ENCODE measurements around the gene APOA1.

GRCh38 chr11:116800610-116801009 lies 36.8 kb downstream of the APOA1 start:
- TF ChIP-seq SP1 (IDR thresholded peaks at IDR 0.05): no peak
- no peak for TF ChIP-seq HDGF (IDR thresholded peaks at IDR 0.05; ENCODE audit: borderline replicate concordance)
- TF ChIP-seq BHLHE40 (IDR thresholded peaks at IDR 0.05; ENCODE audit: borderline replicate concordance): no peak
- TF ChIP-seq LEF1 (IDR thresholded peaks at IDR 0.05; ENCODE audit: borderline replicate concordance): no peak
- TF ChIP-seq TARDBP (IDR thresholded peaks at IDR 0.05): no peak
- TF ChIP-seq NFRKB (IDR thresholded peaks at IDR 0.05): no peak

All from HEK293T (cell line).